Measurements from ENCODE around the gene AP1M2.
"Not testable (repeated sequence)": the region's sequence is repeated elsewhere in the genome, so short reads cannot be mapped to it uniquely, and the experiment has no call there.

DNA sequence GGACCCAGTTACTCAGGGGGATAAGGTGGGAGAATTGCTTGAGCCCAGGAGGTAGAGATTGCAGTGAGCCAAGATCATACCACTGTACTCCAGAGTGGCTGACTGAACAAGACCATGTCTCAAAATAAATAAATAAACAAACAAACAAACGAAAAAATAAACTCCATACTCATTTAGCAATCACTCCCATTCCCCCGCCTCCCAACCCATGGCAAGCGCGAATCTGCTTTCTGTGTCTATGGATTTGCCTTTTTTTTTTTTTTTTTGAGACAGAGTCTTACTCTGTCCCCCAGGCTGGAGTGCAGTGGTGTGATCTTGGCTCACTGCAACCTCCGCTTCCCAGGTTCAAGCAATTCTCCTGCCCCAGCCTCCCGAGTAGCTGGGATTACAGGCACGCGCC, 60.2 kb downstream of the AP1M2 start:
- TF ChIP-seq, protein P1, sequence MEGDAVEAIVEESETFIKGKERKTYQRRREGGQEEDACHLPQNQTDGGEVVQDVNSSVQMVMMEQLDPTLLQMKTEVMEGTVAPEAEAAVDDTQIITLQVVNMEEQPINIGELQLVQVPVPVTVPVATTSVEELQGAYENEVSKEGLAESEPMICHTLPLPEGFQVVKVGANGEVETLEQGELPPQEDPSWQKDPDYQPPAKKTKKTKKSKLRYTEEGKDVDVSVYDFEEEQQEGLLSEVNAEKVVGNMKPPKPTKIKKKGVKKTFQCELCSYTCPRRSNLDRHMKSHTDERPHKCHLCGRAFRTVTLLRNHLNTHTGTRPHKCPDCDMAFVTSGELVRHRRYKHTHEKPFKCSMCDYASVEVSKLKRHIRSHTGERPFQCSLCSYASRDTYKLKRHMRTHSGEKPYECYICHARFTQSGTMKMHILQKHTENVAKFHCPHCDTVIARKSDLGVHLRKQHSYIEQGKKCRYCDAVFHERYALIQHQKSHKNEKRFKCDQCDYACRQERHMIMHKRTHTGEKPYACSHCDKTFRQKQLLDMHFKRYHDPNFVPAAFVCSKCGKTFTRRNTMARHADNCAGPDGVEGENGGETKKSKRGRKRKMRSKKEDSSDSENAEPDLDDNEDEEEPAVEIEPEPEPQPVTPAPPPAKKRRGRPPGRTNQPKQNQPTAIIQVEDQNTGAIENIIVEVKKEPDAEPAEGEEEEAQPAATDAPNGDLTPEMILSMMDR (IDR thresholded peaks at IDR 0.05; ENCODE audit: low read length), result not testable (repeated sequence)
- TF ChIP-seq EZH2 (IDR thresholded peaks at IDR 0.05; ENCODE audit: borderline replicate concordance, low read length), result not testable (repeated sequence)

All from OCI-LY1 (cell line).